SU-DHL-6 (cell line): Measurements from ENCODE around the gene ARSB.
"Not testable (repeated sequence)": the region's sequence is repeated elsewhere in the genome, so short reads cannot be mapped to it uniquely, and the experiment has no call there.

Source experiments
- H2AFZ ChIP-seq: fragments of 200-600 bp; sonication (generic); 2 replicates; pipeline ENCODE4 v1.6.1; 2014; ENCODE audit warnings: low read depth, mild to moderate bottlenecking, moderate library complexity, mixed read lengths, antibody characterized with exemption, low read length; ENCODE audit not compliant: severe bottlenecking
- H3F3A ChIP-seq: fragments of 200-600 bp; shearing (Covaris generic); 2 replicates; pipeline ENCODE4 v1.6.0; 2016; ENCODE audit warnings: antibody characterized with exemption, mild to moderate bottlenecking; ENCODE audit not compliant: insufficient read depth
- H3K27ac ChIP-seq: fragments of 200-600 bp; sonication (generic); 2 replicates; pipeline ENCODE4 v1.5.1; 2016; ENCODE audit warnings: low read depth, mild to moderate bottlenecking, low read length, moderate library complexity, mixed read lengths
- H3K27me3 ChIP-seq: fragments of 200-600 bp; sonication (generic), shearing (Covaris generic); 2 replicates; pipeline ENCODE4 v1.6.0; 2014; ENCODE audit warnings: mild to moderate bottlenecking, low read length
- H3K36me3 ChIP-seq: fragments of 200-600 bp; sonication (generic); 2 replicates; pipeline ENCODE4 v1.6.1; 2014; ENCODE audit warnings: mild to moderate bottlenecking, low read length, mixed read lengths
- H3K4me2 ChIP-seq: fragments of 300-600, 200-600 bp; shearing (Covaris generic), sonication (generic); 2 replicates; pipeline ENCODE4 v1.6.0; 2014; ENCODE audit warnings: low read length, low read depth, mild to moderate bottlenecking; ENCODE audit not compliant: poor library complexity, severe bottlenecking
- H3K4me3 ChIP-seq: fragments of 200-600 bp; sonication (generic); 2 replicates; pipeline ENCODE4 v1.5.1; 2014; ENCODE audit warnings: antibody characterized with exemption, low read length, mild to moderate bottlenecking, mixed read lengths; ENCODE audit not compliant: insufficient read depth, poor library complexity, severe bottlenecking
- H3K79me2 ChIP-seq: fragments of 200-600 bp; sonication (generic); 2 replicates; pipeline ENCODE4 v1.6.1; 2014; ENCODE audit warnings: mild to moderate bottlenecking, low read length, moderate library complexity; ENCODE audit not compliant: insufficient read depth
- H3K9ac ChIP-seq: fragments of 200-600 bp; sonication (generic); 2 replicates; pipeline ENCODE4 v1.7.0; 2014; ENCODE audit warnings: mild to moderate bottlenecking, low read length
- H3K9me2 ChIP-seq: fragments of 200-600 bp; sonication (generic); replicated peaks from 2 replicates; pipeline ENCODE4 v1.6.1; 2014; ENCODE audit warnings: low read length; ENCODE audit not compliant: insufficient read depth
- H3K9me3 ChIP-seq: fragments of 200-600 bp; sonication (generic); 2 replicates; pipeline ENCODE4 v1.6.1; 2014; ENCODE audit warnings: low read length, mixed read lengths; ENCODE audit not compliant: insufficient read depth
- H4K20me1 ChIP-seq: fragments of 200-600 bp; sonication (generic); 2 replicates; pipeline ENCODE4 v1.6.1; 2014; ENCODE audit warnings: low read depth, mild to moderate bottlenecking, antibody characterized with exemption, low read length, moderate library complexity, mixed read lengths
- CTCF ChIP-seq: fragments of 200-600 bp; sonication (generic); IDR thresholded peaks from one replicate; pipeline ENCODE4 v1.5.1; 2017; ENCODE audit warnings: antibody characterized with exemption, mild to moderate bottlenecking, low read length, moderate library complexity; ENCODE audit not compliant: insufficient read depth, poor library complexity, severe bottlenecking
- EZH2phosphoT487 ChIP-seq: fragments of 200-600 bp; sonication (generic), shearing (Covaris generic); conservative IDR thresholded peaks from 2 replicates; pipeline ENCODE4 v1.6.1; 2018; ENCODE audit warnings: mild to moderate bottlenecking, antibody characterized with exemption, low read length, moderate library complexity, mixed read lengths

Gene ARSB

GRCh38 chr5:78735834-78736463 is 249.2 kb downstream of the ARSB start:
- Histone ChIP-seq H3K79me2 (no peaks in the 10 kb centered on the region), H2AFZ (peak overlapping the region; percentile 43), H3K4me3 (peak overlapping the region; percentile 43), H3K9me3 (no peaks in the 10 kb centered on the region), H3F3A (peaks cover 51% of the 10 kb centered on the region), H3K4me2 (peak overlapping the region; percentile 69), H3K36me3 (no peaks in the 10 kb centered on the region), H3K27me3 (no peaks in the 10 kb centered on the region), H3K27ac (peak overlapping the region; percentile 99), H4K20me1 (no peaks in the 10 kb centered on the region), H3K9me2 (no peaks in the 10 kb centered on the region), H3K9ac (peak overlapping the region; percentile 55)
- no peak for TF ChIP-seq CTCF
- TF ChIP-seq EZH2phosphoT487 = no peak

GRCh38 chr5:78734950-78735349 is 250.2 kb downstream of the ARSB start:
- Histone ChIP-seq H3K4me2 (peak overlapping the region; percentile 69), H3K27ac (peak overlapping the region; percentile 99), H3K4me3 (peak overlapping the region; percentile 43), H4K20me1 (no peaks in the 10 kb centered on the region), H3K9me3 (no peaks in the 10 kb centered on the region), H2AFZ (no peak overlapping the region), H3K79me2 (no peaks in the 10 kb centered on the region), H3K9me2 (no peaks in the 10 kb centered on the region), H3F3A (peaks cover 54% of the 10 kb centered on the region), H3K9ac (peak overlapping the region; percentile 55; the same call in 1 of the 2 replicates), H3K36me3 (no peaks in the 10 kb centered on the region), H3K27me3 (no peaks in the 10 kb centered on the region)
- TF ChIP-seq CTCF = no peak
- TF ChIP-seq EZH2phosphoT487 = no peak

- TF ChIP-seq EZH2phosphoT487 (no peak), CTCF (no peak)
Observed at GRCh38 chr5:78734094-78734845, 250.8 kb downstream of the ARSB start.

GRCh38 chr5:78732721-78733120 is 252.4 kb downstream of the ARSB start:
- Histone ChIP-seq H3F3A (peaks cover 70% of the 10 kb centered on the region), H3K4me2 (peak overlapping the region; percentile 69), H3K4me3 (peak overlapping the region; percentile 19), H3K9ac (peak overlapping the region; percentile 55), H3K27ac (peak overlapping the region; percentile 99)
- not testable (repeated sequence) for H4K20me1 ChIP-seq, H3K79me2 ChIP-seq, H3K27me3 ChIP-seq, H3K36me3 ChIP-seq, H3K9me3 ChIP-seq, H3K9me2 ChIP-seq, H2AFZ ChIP-seq

More at GRCh38 chr5:78734094-78734845, 250.8 kb downstream of the ARSB start:
- Histone ChIP-seq H3K36me3 (no peaks in the 10 kb centered on the region), H3K27me3 (no peaks in the 10 kb centered on the region), H4K20me1 (no peaks in the 10 kb centered on the region), H3F3A (peaks cover 57% of the 10 kb centered on the region), H2AFZ (peak overlapping the region; percentile 22), H3K4me2 (peak overlapping the region; percentile 69), H3K9me3 (no peaks in the 10 kb centered on the region), H3K9me2 (no peaks in the 10 kb centered on the region), H3K4me3 (peak overlapping the region; percentile 4), H3K79me2 (no peaks in the 10 kb centered on the region), H3K9ac (peak overlapping the region; percentile 55), H3K27ac (peak overlapping the region; percentile 99)
